ENCODE results near the gene ID2. TPM values are rescaled to one million over a fixed set of nuclear protein-coding genes. Genes with fewer than 3 reads are reported as not detected.
A peak's percentile ranks its signal among the peaks of the same experiment; 100 is the strongest.

Gene ID2
- total and polyA plus RNA-seq, 2 experiments from 2014 or later: 612 to 910 TPM

DNA sequence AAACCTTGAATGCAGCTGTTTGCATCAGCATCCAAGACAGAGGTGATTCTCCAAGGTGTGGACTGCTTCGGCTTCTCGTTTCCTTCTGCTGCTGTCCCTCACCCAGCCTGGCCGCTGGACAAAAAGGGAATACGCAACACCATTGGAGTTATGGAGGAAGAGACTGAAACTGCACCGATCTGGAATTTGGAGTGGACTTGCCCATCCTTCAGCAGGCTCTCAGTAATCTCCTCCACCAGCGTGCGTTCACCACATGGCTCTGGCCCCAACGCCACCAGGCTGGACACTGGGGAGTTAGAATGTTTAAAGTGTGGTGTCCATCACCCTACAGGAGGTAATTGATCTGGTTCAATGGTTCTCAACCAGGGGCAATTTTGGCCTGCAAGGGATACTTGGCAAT, 41.4 kb upstream of the ID2 start:
- Histone ChIP-seq H3K4me2 (no peak overlapping the region), H3K36me3 (replicated peaks; ENCODE audit: insufficient read depth, low read depth) (no peaks in the 10 kb centered on the region), H3K9me2 (replicated peaks; ENCODE audit: insufficient read depth) (no peaks in the 10 kb centered on the region), H3K4me1 (ENCODE audit: insufficient read depth) (peaks cover 24% of the 10 kb centered on the region), H3K27ac (no peak overlapping the region), H4K20me1 (ENCODE audit: insufficient read depth, poor library complexity, severe bottlenecking) (no peaks in the 10 kb centered on the region), H3K27me3 (no peaks in the 10 kb centered on the region), H2AFZ (no peak overlapping the region), H3K79me2 (no peaks in the 10 kb centered on the region), H3K9me3 (ENCODE audit: low read depth) (no peaks in the 10 kb centered on the region), H3K4me3 (no peak overlapping the region)
- no peak for DNase-seq (ENCODE audit: low spot score)
- over 99% methylated on average over 8 of the region's 8 CpGs for WGBS (ENCODE audit: low lambda C conversion rate, missing lambda C conversion rate)
- TF ChIP-seq CTCF (IDR thresholded peaks at IDR 0.05; ENCODE audit: poor library complexity): no peak
- TF ChIP-seq EZH2 (IDR thresholded peaks at IDR 0.05; ENCODE audit: borderline replicate concordance): no peak
- TF ChIP-seq EZH2phosphoT487 (IDR thresholded peaks at IDR 0.05; ENCODE audit: low read depth, severe bottlenecking, unreplicated experiment): no peak

DNA sequence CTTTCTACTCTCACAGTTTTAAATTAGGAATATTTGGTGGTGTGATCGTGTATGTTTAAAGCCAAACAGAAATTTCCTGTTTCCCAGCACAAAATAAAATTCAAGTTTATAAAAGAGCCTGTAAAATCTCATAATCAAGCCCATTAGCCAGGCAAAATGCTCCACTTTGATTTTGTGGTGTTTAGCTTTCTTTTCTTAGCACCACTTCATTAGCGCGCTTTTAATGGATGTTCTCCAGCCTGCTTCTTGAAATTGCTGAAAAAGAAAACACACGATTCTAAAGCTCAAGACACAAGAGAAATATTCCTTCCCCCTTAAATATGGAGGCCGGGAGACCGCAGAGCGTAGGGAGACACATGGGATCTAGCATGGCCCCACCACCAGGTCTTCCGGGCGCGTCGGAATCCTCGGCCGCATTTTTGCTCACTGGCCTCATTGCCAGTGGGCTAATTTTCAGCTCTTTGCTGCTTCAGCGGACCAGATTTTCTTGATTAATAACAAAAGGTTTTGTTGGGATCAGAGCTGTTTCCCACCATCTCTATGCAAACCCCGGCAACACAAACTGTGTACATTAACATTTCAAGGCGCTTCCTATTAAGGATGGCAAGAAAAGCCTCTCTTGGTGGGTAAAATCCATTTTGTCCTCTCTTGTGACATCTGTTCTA, 40.4 kb upstream of the ID2 start:
- Histone ChIP-seq H2AFZ (peak overlapping the region; percentile 31), H3K9me2 (replicated peaks; ENCODE audit: insufficient read depth) (no peaks in the 10 kb centered on the region), H3K4me1 (ENCODE audit: insufficient read depth) (peaks cover 17% of the 10 kb centered on the region), H3K36me3 (replicated peaks; ENCODE audit: insufficient read depth, low read depth) (no peaks in the 10 kb centered on the region), H3K4me2 (no peak overlapping the region), H3K27me3 (no peaks in the 10 kb centered on the region), H3K9me3 (ENCODE audit: low read depth) (no peaks in the 10 kb centered on the region), H3K27ac (no peak overlapping the region), H3K79me2 (no peaks in the 10 kb centered on the region), H3K4me3 (no peak overlapping the region), H4K20me1 (ENCODE audit: insufficient read depth, poor library complexity, severe bottlenecking) (no peaks in the 10 kb centered on the region)
- no peak for DNase-seq (ENCODE audit: low spot score)
- no peak for TF ChIP-seq CTCF (IDR thresholded peaks at IDR 0.05; ENCODE audit: poor library complexity)
- TF ChIP-seq EZH2phosphoT487 (IDR thresholded peaks at IDR 0.05; ENCODE audit: low read depth, severe bottlenecking, unreplicated experiment): no peak
- TF ChIP-seq EZH2 (IDR thresholded peaks at IDR 0.05; ENCODE audit: borderline replicate concordance): no peak
- WGBS (ENCODE audit: low lambda C conversion rate, missing lambda C conversion rate): 74% methylated on average over 16 of the region's 16 CpGs

DNA sequence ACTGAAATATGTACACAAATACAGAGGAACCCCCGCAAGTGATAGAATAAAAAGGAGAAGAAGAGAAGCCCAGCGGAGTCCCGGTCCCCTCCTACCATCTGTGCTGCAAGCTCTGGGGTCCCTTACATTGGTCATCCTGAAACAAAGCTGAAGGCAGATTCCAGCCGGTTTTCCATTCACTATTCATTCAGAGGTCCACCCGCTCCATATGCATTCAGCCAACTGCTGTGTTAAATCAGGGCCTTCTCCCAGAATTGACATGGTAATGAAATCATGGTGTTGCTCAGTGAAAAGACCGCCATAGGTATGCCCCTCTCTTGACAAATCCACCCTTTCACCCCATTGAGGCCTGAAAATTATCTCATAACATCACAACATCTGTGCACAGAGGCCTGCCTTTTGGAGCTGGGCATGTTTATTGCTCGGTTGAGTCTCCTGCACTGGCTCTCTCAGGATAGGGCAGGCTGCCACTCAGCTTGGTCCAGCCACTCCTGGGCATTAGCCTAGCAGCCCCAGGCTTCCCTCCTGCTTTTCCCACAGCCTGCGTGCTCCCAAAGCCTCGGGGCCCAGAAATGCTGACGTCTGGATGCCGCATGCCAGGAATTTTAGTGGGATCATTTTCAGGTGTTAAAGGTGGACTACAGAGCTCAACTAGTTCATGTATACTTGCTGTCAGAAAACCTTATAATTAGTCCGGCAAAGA, 39.3 kb upstream of the ID2 start:
- TF ChIP-seq EZH2 (IDR thresholded peaks at IDR 0.05; ENCODE audit: borderline replicate concordance) (no peak), CTCF (IDR thresholded peaks at IDR 0.05; ENCODE audit: poor library complexity) (no peak), EZH2phosphoT487 (IDR thresholded peaks at IDR 0.05; ENCODE audit: low read depth, severe bottlenecking, unreplicated experiment) (no peak)
- H3K4me2 ChIP-seq: no peak overlapping the region
- H3K9me3 ChIP-seq (ENCODE audit: low read depth): no peaks in the 10 kb centered on the region
- peaks cover 9% of the 10 kb centered on the region for H3K4me1 ChIP-seq (ENCODE audit: insufficient read depth)
- no peak overlapping the region for H3K4me3 ChIP-seq
- H3K79me2 ChIP-seq: no peaks in the 10 kb centered on the region
- H2AFZ ChIP-seq: no peak overlapping the region
- WGBS (ENCODE audit: low lambda C conversion rate, missing lambda C conversion rate): 74% methylated on average over 12 of the region's 12 CpGs
- no peaks in the 10 kb centered on the region for H4K20me1 ChIP-seq (ENCODE audit: insufficient read depth, poor library complexity, severe bottlenecking)
- no peaks in the 10 kb centered on the region for H3K9me2 ChIP-seq (replicated peaks; ENCODE audit: insufficient read depth)
- no peaks in the 10 kb centered on the region for H3K27me3 ChIP-seq
- H3K27ac ChIP-seq: no peak overlapping the region
- DNase-seq (ENCODE audit: low spot score): no peak
- H3K36me3 ChIP-seq (replicated peaks; ENCODE audit: insufficient read depth, low read depth): no peaks in the 10 kb centered on the region
